NCI-H2196 (cell line): ENCODE measurements around the gene MYL5.
A peak's percentile ranks its signal among the peaks of the same experiment; 100 is the strongest.
"Not testable (repeated sequence)": the region's sequence is repeated elsewhere in the genome, so short reads cannot be mapped to it uniquely, and the experiment has no call there.

ENCODE experiments used
- DNase-seq: peaks from one replicate; lab custom pipeline; 2025; ENCODE audit not compliant: unreplicated experiment; lab: John Stamatoyannopoulos, UW

Gene MYL5

DNA sequence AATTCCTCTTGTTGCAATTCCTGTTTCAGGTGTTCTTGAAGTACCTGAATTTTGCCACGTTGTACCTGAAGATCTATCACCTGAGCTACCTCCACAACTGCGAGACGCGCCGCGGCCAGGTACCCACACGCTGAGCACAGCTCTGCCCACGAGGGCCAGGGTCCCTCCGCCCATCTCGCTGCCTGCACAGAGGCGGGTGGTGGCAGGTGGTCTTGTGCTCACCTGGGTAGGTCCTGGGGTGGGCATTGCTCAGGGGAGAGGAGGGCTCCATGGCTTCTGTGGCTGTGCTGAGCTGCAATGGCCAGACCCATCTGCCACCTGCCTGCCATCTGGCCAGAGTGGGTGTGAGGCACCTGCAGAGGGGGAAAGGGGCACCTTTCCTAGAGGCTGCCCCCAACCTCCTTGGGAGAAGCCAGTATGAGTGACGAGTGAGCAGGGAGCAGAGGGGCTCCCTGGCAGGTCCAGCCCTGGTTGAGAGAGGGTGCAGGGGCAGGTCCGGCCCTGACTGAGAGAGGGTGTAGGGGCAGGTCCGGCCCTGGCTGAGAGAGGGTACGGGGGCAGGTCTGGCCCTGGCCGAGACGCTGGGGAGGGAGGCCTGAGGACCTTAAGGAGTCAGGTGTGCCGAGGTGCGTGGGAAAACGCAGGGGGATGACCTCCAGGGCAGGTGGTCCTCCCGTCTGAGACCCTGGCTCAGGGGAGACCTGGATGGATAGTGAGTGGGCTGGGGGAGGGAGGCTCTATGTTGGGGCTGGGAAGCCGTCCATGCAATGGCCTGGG lies 38.3 kb upstream of the MYL5 start:
- no peak for DNase-seq

GRCh38 chr4:636628-637159 lies 37.6 kb upstream of the MYL5 start:
- DNase-seq = no peak

DNA sequence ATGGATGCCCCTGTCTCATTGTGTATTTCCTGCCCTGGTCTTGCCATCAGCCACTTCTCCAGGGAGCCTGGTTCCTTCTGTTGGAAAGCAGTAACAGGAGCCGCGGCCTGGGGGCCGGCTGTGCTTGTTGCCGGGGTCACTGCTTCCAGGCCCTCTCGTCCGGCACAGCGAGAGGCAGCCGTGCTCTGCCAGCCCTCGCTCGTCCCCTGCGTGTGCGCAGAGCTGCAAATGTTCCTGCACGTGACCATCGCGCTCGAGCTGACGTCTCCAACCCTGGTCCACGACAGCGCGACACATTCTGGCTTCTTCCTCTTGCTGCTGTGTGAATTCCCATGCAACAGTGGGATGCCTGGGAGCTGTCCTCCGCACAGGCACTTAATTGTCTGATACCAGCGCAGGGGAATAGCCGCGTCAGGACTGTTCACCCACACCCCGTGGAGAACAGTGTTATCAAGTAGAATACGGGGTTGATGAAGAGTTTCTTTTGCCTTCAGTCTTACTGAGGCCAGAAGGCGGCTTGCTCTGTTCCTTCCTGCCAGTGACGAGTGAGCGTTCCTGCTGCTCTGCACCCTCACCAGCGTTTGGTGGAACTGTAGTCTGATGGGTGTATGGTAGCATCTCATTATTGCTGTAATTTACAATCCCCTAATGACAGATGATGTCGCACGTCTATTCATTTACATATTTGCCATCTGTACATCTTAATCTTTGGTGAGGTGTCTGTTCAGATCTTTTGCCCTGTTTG lies 36.6 kb upstream of the MYL5 start:
- no peak for DNase-seq

GRCh38 chr4:642366-642765 lies 32.0 kb upstream of the MYL5 start:
- not testable (repeated sequence) for DNase-seq

DNA sequence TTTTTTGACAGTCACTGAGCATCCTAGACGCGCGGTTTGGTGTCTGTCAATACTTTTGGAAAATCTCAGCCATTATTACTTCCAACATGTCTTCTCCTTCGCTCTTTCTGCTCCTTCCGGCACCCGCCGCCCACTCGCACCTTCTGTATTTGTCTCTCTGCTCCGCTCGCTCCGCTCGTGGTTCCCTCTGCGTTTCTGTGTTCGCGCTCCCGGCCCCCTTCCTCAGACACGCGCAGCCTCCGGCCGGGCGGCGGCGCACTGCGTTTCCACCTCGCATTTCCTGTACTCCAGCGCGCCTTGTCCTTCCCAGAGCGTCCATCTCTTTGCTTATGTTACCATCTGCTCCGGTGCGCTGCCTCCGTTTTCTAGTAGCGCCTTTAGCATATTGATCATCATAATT lies 27.9 kb upstream of the MYL5 start:
- no peak for DNase-seq

DNA sequence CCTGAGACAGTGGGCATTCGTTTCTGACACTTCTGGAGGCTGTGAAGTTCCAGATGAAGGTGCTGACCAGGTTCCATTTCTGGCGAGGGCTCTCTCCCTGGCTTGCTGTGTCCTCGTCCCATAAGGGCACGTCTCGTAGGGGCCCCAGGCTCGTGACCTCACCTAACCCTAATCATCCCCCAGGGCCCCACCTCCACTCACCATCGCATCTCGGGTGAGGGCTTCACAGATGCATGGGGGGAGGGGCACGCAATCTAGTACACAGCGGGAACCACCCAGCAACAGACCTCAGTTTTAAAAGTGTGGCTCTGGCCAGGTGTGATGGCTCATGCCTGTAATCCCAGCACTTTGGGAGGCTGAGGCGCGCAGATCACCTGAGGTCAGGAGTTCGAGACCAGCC lies 26.9 kb upstream of the MYL5 start:
- DNase-seq = no peak

- peak; percentile 30 for DNase-seq
Observed at GRCh38 chr4:648579-649292, 25.6 kb upstream of the MYL5 start.

DNA sequence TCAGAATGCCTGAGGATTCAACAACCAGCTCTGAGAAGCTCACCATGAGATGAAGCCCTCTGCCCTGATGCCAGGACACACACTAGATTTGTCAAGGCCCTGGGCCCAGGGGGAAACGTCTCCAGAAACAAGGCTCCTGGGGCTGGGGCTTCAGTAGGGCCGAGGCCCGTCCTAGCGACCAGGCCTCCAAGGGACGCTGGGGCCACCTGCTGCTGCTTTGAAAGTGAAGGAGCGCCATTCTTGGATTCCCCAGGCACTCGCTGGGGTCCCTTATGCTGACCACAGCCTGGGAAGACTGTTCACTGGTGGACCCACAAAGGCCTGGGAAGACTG lies 25.1 kb upstream of the MYL5 start:
- DNase-seq = no peak

DNA sequence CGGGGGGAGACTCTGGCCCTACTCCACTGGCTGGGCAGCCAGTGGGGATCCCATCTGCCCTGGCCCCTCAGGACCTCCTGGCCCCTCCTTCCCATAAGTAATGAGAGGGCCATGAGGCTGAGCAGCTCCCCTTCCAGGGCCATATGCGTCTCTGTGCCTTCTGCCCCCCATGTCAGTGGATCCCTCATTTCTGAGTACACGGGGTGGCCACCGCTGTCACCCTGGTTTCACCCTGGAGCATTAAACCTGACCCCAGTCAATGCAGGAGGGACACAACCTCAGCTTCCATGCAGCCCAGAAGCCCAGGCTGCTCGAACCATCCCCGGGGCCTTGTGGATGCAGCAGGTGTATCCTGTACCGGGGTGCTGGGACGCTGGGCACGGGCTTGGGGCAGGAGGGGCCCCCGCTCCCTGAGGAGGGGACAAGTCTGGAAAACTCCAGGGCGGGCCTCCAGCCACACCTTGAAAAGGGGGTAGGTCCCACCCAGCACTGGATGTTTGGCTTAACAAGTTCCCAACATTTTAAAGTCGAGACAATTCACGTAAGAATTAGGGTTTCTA lies 24.5 kb upstream of the MYL5 start:
- no peak for DNase-seq

DNA sequence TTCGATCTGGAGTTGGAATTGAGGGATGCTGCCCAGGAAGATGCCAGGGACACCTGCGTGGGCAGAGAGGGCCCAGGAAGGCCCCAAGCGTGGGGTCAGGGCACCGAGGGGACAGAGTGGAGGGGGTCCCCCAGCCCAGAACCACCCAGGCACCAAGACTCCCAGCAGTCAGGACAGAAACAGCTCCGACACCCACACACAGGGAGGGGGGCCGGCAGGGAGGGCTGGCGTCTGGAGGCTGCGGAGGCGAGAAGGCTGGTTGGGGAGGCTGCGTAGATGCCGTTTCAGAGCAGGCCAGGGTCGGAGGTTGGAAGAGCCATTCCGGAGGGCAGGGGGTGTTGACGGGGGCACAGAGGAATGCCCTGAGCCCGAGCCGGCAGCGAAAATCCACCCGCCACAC lies 23.9 kb upstream of the MYL5 start:
- no peak for DNase-seq

- no peak for DNase-seq
Observed at GRCh38 chr4:650951-651883, 23.1 kb upstream of the MYL5 start.

DNA sequence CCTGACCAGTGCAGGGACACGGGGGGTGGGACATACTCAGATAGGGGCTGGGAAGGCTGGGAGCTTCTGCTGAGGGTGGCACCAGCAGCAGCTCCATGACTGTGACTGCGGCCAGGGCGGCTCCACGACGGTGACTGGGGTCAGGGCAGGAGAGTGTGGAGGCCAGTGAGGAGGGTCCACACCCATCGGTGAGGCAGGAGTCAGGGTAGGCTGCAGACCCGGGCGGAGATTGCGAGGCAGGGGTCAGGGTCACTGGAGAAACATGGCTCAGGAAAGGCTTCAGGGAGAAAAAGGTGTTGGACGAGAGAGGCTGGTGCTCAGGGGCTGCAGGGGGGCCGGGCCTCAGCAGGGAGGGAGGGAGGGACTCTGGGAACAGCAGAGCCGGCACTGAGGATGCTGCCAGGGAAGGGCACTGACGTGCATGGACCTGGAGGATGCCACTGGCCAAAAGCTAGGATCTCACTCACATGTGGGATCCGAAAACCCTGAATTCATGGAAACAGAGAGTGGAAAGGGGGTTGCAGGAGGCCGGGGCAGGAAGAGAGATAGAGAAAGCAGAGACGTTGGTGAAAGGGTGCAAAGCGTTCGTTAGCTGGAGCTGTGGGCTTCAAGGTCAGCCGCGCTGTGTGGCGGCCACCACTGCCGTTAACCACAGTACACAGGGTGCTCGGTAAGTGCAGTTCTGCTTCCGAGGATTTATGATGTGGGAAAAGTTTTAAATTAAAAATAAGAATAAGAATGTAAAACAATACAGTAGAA lies 22.3 kb upstream of the MYL5 start:
- DNase-seq = no peak

- no peak for DNase-seq
Observed at GRCh38 chr4:653080-653821, 21.1 kb upstream of the MYL5 start.

GRCh38 chr4:653831-654502 lies 20.4 kb upstream of the MYL5 start:
- no peak for DNase-seq

DNA sequence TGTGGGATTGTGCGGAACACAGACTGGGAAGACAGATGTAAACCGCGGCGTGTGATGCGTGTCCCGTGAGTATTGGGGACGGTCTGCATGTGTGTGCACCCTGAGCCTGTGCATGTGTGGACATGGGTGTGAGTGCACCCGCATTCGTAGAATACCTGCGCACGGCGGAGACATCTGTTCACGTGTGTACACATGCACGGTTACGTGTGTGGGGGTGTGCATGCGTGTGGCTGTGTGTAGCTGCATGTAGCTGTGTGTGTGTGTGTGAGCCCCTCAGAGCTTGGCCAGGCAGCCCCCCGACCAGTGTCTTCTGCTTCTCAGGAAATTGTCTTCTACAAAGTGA lies 19.9 kb upstream of the MYL5 start:
- no peak for DNase-seq

- no peak for DNase-seq
Observed at GRCh38 chr4:654871-655463, 19.4 kb upstream of the MYL5 start.

DNA sequence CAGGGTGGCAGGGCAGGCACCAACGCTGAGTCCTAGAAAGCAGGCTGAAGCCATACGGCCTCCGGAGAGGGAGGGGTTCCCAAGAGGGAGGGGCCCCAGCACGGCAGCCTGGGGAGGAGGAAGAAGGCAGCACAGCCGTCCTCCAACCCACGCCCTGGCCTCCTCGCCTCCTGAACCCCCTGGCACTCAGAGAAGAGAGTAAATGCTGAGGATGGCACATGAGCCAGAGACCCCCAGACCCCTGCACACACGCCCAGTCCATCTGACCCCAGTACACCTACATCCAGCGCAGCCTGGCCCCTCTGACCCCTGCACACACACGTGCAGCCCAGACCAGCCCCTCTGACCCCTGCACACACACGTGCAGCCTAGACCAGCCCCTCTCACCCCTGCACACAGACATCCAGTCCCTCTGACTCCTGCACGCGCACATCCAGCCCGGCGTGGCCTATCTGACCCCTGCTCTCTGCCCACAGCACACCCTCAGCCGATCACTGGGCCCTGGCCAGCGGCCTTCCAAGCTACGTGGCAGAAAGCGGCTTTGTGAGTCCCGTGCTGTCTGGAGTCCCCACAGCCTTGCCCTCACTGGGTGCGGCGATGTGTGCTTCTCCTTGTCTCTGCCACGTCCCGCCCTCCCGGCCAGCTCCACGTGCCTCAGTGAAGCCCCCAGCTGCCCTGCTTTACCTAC lies 18.7 kb upstream of the MYL5 start:
- DNase-seq = no peak
